Fibroblast of lung (primary cell): Measurements from ENCODE around the gene LASP1NB.

ENCODE experiments used
- DNase-seq, 2 donors: peaks; one replicate each; pipeline versions ENCODE4 v3.0.0 to v3.0.0-alpha.2; 2010; ENCODE audit warnings: low read depth in 2 of 2
- H2AFZ ChIP-seq: 2 replicates; pipeline ENCODE4 v1.5.1; 2012; ENCODE audit warnings: low read length, control low read depth, inconsistent platforms
- H3K27ac ChIP-seq: 2 replicates; pipeline ENCODE4 v1.5.1; 2011; ENCODE audit warnings: low read length, control low read depth; ENCODE audit not compliant: insufficient read depth
- H3K27me3 ChIP-seq: 2 replicates; pipeline ENCODE4 v1.5.1; 2011; ENCODE audit warnings: mild to moderate bottlenecking, low read length; ENCODE audit not compliant: control insufficient read depth, insufficient read depth
- H3K36me3 ChIP-seq: 2 replicates; pipeline ENCODE4 v1.5.1; 2011; ENCODE audit warnings: low read length; ENCODE audit not compliant: control insufficient read depth, insufficient read depth
- H3K4me1 ChIP-seq: 2 replicates; pipeline ENCODE4 v1.5.1; 2011; ENCODE audit warnings: low read length; ENCODE audit not compliant: control insufficient read depth, insufficient read depth; ENCODE audit errors: extremely low read depth
- H3K4me2 ChIP-seq: 2 replicates; pipeline ENCODE4 v1.5.1; 2011; ENCODE audit warnings: low read length, control low read depth; ENCODE audit not compliant: insufficient read depth; ENCODE audit errors: extremely low read depth
- H3K4me3 ChIP-seq, 4 experiments: fragments of 200-600 bp in 1 of 4; sonication (generic) in 1 of 4; replicated peaks in 1 of 4; 2 replicates each; pipeline ENCODE4 v1.5.1; 2011 to 2016; ENCODE audit warnings: low read length in 4 of 4, low read depth in 3 of 4, mild to moderate bottlenecking in 3 of 4, control low read depth in 2 of 4, inconsistent platforms in 1 of 4, mixed read lengths in 1 of 4; ENCODE audit not compliant: insufficient read depth in 1 of 4; ENCODE audit errors: control extremely low read depth in 1 of 4
- H3K79me2 ChIP-seq: 2 replicates; pipeline ENCODE4 v1.5.1; 2012; ENCODE audit warnings: mild to moderate bottlenecking, low read length, inconsistent platforms; ENCODE audit not compliant: control insufficient read depth, insufficient read depth
- H3K9ac ChIP-seq: 2 replicates; pipeline ENCODE4 v1.5.1; 2011; ENCODE audit warnings: mild to moderate bottlenecking, low read length, control low read depth; ENCODE audit not compliant: insufficient read depth
- H3K9me3 ChIP-seq: 2 replicates; pipeline ENCODE4 v1.5.1; 2012; ENCODE audit warnings: low read depth, low read length; ENCODE audit not compliant: control insufficient read depth, insufficient read depth
- H4K20me1 ChIP-seq: 2 replicates; pipeline ENCODE4 v1.5.1; 2011; ENCODE audit warnings: low read length; ENCODE audit not compliant: control insufficient read depth, insufficient read depth; ENCODE audit errors: extremely low read depth
- EZH2 ChIP-seq: IDR thresholded peaks from 2 replicates; pipeline ENCODE4 v1.5.1; 2012; ENCODE audit warnings: low read length, control low read depth, mild to moderate bottlenecking; ENCODE audit errors: missing control alignments
- TF ChIP-seq, protein P1 (sequence below), 2 donors: IDR thresholded peaks in 1 of 2; conservative IDR thresholded peaks in 1 of 2; 1 replicate in 1 of 2; 2 replicates in 1 of 2; pipeline ENCODE4 v1.5.1; 2011 to 2012; ENCODE audit warnings: low read length in 2 of 2, control low read depth in 1 of 2, inconsistent platforms in 1 of 2, low read depth in 1 of 2, mild to moderate bottlenecking in 1 of 2

LASP1NB gene

DNA sequence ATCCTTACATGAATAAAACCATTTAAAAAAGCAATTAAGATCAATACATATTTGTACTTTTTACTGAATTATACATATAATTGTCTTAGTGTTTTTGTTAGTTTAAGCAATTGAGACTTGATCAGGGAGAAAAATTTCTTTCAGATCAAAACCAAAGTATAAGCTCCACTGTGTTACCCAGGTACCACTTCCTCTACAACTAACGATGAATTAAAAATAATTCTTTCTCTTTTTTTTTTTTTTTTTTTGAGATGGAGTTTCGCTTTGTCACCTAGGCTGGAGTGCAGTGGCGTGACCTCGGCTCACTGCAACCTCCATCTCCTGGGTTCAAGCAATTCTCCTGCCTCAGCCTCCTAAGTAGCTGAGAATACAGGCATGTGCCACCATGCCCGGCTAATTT, 35.0 kb downstream of the LASP1NB start:
- Histone ChIP-seq H3K9me3 (no peaks in the 10 kb centered on the region), H3K27ac (no peak overlapping the region), H2AFZ (no peak overlapping the region), H3K79me2 (no peaks in the 10 kb centered on the region), H3K4me2 (no peak overlapping the region), H3K36me3 (no peaks in the 10 kb centered on the region), H3K4me1 (no peaks in the 10 kb centered on the region), H3K4me3 (no peak overlapping the region), H3K9ac (no peak overlapping the region), H3K27me3 (no peaks in the 10 kb centered on the region), H4K20me1 (no peaks in the 10 kb centered on the region)
- TF ChIP-seq, protein P1, sequence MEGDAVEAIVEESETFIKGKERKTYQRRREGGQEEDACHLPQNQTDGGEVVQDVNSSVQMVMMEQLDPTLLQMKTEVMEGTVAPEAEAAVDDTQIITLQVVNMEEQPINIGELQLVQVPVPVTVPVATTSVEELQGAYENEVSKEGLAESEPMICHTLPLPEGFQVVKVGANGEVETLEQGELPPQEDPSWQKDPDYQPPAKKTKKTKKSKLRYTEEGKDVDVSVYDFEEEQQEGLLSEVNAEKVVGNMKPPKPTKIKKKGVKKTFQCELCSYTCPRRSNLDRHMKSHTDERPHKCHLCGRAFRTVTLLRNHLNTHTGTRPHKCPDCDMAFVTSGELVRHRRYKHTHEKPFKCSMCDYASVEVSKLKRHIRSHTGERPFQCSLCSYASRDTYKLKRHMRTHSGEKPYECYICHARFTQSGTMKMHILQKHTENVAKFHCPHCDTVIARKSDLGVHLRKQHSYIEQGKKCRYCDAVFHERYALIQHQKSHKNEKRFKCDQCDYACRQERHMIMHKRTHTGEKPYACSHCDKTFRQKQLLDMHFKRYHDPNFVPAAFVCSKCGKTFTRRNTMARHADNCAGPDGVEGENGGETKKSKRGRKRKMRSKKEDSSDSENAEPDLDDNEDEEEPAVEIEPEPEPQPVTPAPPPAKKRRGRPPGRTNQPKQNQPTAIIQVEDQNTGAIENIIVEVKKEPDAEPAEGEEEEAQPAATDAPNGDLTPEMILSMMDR (conservative IDR thresholded peaks at IDR 0.05 in 1 of 2, IDR thresholded peaks at IDR 0.05 in 1 of 2; ENCODE audit: low read depth in 1 of 2, low read length in 2 of 2), result no peak
- TF ChIP-seq EZH2, result no peak
- DNase-seq, result no peak

DNA sequence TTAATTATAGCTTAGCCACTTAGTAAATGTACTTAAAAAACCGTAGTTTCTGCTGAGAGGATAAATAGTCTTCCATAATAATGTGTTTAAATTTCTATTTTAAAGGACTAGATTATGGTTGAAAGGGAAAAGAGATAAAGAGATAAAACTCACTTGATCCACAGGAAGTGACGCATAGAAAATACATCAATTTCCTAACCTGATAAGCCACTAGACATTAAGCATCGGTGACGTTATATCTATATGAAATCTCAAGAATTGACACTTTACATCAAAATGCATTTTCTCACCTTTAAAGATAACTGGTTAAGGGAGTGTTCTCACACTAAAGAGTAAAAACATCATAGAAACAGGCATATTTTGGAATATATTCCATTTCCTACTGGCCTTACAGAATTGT, 36.0 kb downstream of the LASP1NB start:
- H4K20me1 ChIP-seq, result no peaks in the 10 kb centered on the region
- no peak overlapping the region for H2AFZ ChIP-seq
- no peaks in the 10 kb centered on the region for H3K79me2 ChIP-seq
- H3K4me1 ChIP-seq, result no peaks in the 10 kb centered on the region
- TF ChIP-seq EZH2, result no peak
- TF ChIP-seq, protein P1 (conservative IDR thresholded peaks at IDR 0.05 in 1 of 2, IDR thresholded peaks at IDR 0.05 in 1 of 2; ENCODE audit: low read depth in 1 of 2, low read length in 2 of 2), result no peak
- H3K4me3 ChIP-seq, result no peak overlapping the region
- DNase-seq, result no peak
- no peak overlapping the region for H3K4me2 ChIP-seq
- H3K36me3 ChIP-seq, result no peaks in the 10 kb centered on the region
- H3K9ac ChIP-seq, result no peak overlapping the region
- H3K9me3 ChIP-seq, result no peaks in the 10 kb centered on the region
- H3K27ac ChIP-seq, result no peak overlapping the region
- H3K27me3 ChIP-seq, result no peaks in the 10 kb centered on the region

DNA sequence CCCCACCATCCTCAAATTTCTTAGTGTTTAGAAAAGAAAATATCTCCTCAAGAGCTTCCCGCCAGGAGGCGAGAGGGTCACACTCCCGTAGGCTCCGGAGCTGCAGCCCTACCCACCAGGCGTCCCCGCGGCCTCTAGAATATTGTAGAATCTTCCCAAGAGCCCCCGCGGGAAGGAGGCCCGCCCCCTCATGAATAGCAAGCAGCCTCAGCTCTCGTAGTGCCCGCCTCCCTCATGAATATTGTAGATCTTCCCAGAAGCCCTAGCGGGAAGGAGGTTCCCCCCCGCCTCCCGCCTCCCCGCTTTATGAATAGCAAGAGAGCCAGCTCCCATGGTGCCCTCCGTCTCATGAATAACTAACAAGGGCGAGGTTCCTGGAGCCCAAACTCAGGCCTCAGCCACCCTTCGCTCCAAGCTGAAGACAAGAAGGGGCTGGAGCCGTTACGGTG, 41.9 kb downstream of the LASP1NB start, which contains the start of gene FBXO47:
Gene FBXO47 (minus strand): TSS at position 114 of the 449 bp plus-strand sequence. CDS start 4,378 bp downstream, outside the sequence.
- no peaks in the 10 kb centered on the region for H3K9me3 ChIP-seq
- H3K4me1 ChIP-seq, result no peaks in the 10 kb centered on the region
- TF ChIP-seq, protein P1 (conservative IDR thresholded peaks at IDR 0.05 in 1 of 2, IDR thresholded peaks at IDR 0.05 in 1 of 2; ENCODE audit: low read depth in 1 of 2, low read length in 2 of 2), result no peak
- TF ChIP-seq EZH2, result no peak
- peak within 1 kb of the TSS; percentile 65 for H3K4me2 ChIP-seq
- H3K4me3 ChIP-seq, result peak within 1 kb of the TSS in 2 of 4 experiments; percentile 34 to 48
- no peaks in the 10 kb centered on the region for H3K79me2 ChIP-seq
- H4K20me1 ChIP-seq, result no peaks in the 10 kb centered on the region
- no peaks in the 10 kb centered on the region for H3K27me3 ChIP-seq
- peak within 1 kb of the TSS; percentile 28 for H3K27ac ChIP-seq
- H2AFZ ChIP-seq, result peak within 1 kb of the TSS; percentile 99
- no peak within 1 kb of the TSS for H3K9ac ChIP-seq
- peak; percentile 83 to 89 for DNase-seq
- no peaks in the 10 kb centered on the region for H3K36me3 ChIP-seq
